Measurements from ENCODE around the gene BABAM2. TPM values are rescaled to one million over a fixed set of nuclear protein-coding genes. Genes with fewer than 3 reads are reported as not detected.

BABAM2 gene
- total and polyA plus RNA-seq, 4 donors = 9.9 to 17.0 (median 13.9) TPM

GRCh38 chr2:28199995-28200679 lies 309.6 kb downstream of the BABAM2 start (continued):
- no peak for TF ChIP-seq JUND (IDR thresholded peaks at IDR 0.05)
- no peak for TF ChIP-seq ZBTB33 (IDR thresholded peaks at IDR 0.05)

GRCh38 chr2:28201671-28202180 lies 311.2 kb downstream of the BABAM2 start:
- no peak for DNase-seq (ENCODE audit: low spot score)
- H3K4me1 ChIP-seq (ENCODE audit: control insufficient read depth in 4 of 4, insufficient read depth in 4 of 4, low read length in 3 of 4) = no peaks in the 10 kb centered on the region
- H3K9ac ChIP-seq (ENCODE audit: low read depth in 1 of 2, low read length in 2 of 2) = no peak overlapping the region
- no peak overlapping the region for H3K4me3 ChIP-seq (ENCODE audit: low read depth in 1 of 3, low read length in 3 of 3)
- H3K27ac ChIP-seq (ENCODE audit: low read depth in 1 of 2, low read length in 2 of 2) = no peak overlapping the region
- WGBS = 87% methylated on average over 7 of the region's 7 CpGs
- H3K27me3 ChIP-seq (ENCODE audit: control insufficient read depth in 4 of 4, insufficient read depth in 4 of 4, low read length in 3 of 4) = no peaks in the 10 kb centered on the region
- H3K9me3 ChIP-seq (ENCODE audit: control insufficient read depth in 4 of 4, low read length in 3 of 4) = no peaks in the 10 kb centered on the region
- TF ChIP-seq RAD21 (IDR thresholded peaks at IDR 0.05) = no peak
- no peak for TF ChIP-seq JUND (IDR thresholded peaks at IDR 0.05)
- no peak for TF ChIP-seq NR2F2 (IDR thresholded peaks at IDR 0.05)
- no peak for TF ChIP-seq GABPA (IDR thresholded peaks at IDR 0.05 in 1 of 2, conservative IDR thresholded peaks at IDR 0.05 in 1 of 2)
- no peak for TF ChIP-seq FOXA1 (IDR thresholded peaks at IDR 0.05)
- no peak for TF ChIP-seq RXRA (IDR thresholded peaks at IDR 0.05)
- TF ChIP-seq MAX (IDR thresholded peaks at IDR 0.05) = no peak
- no peak for TF ChIP-seq SP1 (IDR thresholded peaks at IDR 0.05)
- no peak for TF ChIP-seq HNF4G (IDR thresholded peaks at IDR 0.05)
- peaks cover 0 to 2% (median 0%) of the 10 kb centered on the region in 4 donors for H3K36me3 ChIP-seq (ENCODE audit: control insufficient read depth in 4 of 4, insufficient read depth in 3 of 4, low read depth in 1 of 4, low read length in 3 of 4)

- TF ChIP-seq HNF4G (IDR thresholded peaks at IDR 0.05) = no peak
- TF ChIP-seq YY1 (IDR thresholded peaks at IDR 0.05) = no peak
- TF ChIP-seq NR2F2 (IDR thresholded peaks at IDR 0.05) = no peak
- no peak for TF ChIP-seq RXRA (IDR thresholded peaks at IDR 0.05)
- TF ChIP-seq SP1 (IDR thresholded peaks at IDR 0.05) = no peak
- TF ChIP-seq HNF4A (conservative IDR thresholded peaks at IDR 0.05) = no peak
- TF ChIP-seq ATF3 (IDR thresholded peaks at IDR 0.05) = no peak
- TF ChIP-seq GABPA (IDR thresholded peaks at IDR 0.05 in 1 of 2, conservative IDR thresholded peaks at IDR 0.05 in 1 of 2) = no peak
- no peak for TF ChIP-seq TAF1 (conservative IDR thresholded peaks at IDR 0.05)
- no peak for TF ChIP-seq EGR1 (IDR thresholded peaks at IDR 0.05; ENCODE audit: low read depth in 2 of 2)
- no peak for TF ChIP-seq MAX (IDR thresholded peaks at IDR 0.05)
- no peak for TF ChIP-seq REST (IDR thresholded peaks at IDR 0.05)
- no peak for TF ChIP-seq FOXA1 (IDR thresholded peaks at IDR 0.05)
- TF ChIP-seq RAD21 (IDR thresholded peaks at IDR 0.05) = no peak
- TF ChIP-seq FOXA2 (IDR thresholded peaks at IDR 0.05) = no peak
- no peak for TF ChIP-seq ZBTB33 (IDR thresholded peaks at IDR 0.05)
- Histone ChIP-seq H3K27me3 (ENCODE audit: control insufficient read depth in 4 of 4, insufficient read depth in 4 of 4, low read length in 3 of 4) (no peaks in the 10 kb centered on the region), H3K36me3 (ENCODE audit: control insufficient read depth in 4 of 4, insufficient read depth in 3 of 4, low read depth in 1 of 4, low read length in 3 of 4) (no peaks in the 10 kb centered on the region), H3K27ac (ENCODE audit: low read depth in 1 of 2, low read length in 2 of 2) (no peak overlapping the region), H3K9me3 (ENCODE audit: control insufficient read depth in 4 of 4, low read length in 3 of 4) (no peaks in the 10 kb centered on the region), H3K9ac (ENCODE audit: low read depth in 1 of 2, low read length in 2 of 2) (no peak overlapping the region), H3K4me3 (ENCODE audit: low read depth in 1 of 3, low read length in 3 of 3) (no peak overlapping the region), H3K4me1 (ENCODE audit: control insufficient read depth in 4 of 4, insufficient read depth in 4 of 4, low read length in 3 of 4) (no peaks in the 10 kb centered on the region)
- no peak for DNase-seq (ENCODE audit: low spot score)
- WGBS = 93% methylated on average over 3 of the region's 3 CpGs
These were observed 312.2 kb downstream of the BABAM2 start for GRCh38 chr2:28202719-28203118.

Measured in liver (tissue), 9 donors.